ENCODE results near the gene TMEM50B.
"Not testable (repeated sequence)": the region's sequence is repeated elsewhere in the genome, so short reads cannot be mapped to it uniquely, and the experiment has no call there.

Gene TMEM50B

DNA sequence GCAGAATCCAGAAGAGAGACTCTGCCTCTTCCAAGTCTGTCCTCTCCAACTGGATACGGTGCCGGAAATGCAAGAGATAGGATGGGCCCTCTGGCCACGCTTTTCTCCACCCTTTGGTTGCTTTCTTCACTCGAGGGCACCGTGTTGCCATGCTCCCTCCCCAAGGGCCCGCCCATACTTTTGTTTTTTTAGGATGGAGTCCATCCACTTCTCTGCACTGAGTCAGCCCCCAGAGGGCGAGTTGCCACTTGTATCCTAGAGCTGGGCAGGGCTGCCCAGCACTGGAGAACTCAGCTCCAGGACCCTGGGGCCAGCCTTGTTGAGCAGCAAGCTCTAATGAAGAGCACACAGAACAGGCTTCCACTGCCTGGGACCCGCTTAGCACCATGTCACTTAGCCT lies 51.1 kb downstream of the TMEM50B start:
- DNase-seq (ENCODE audit: low read depth) = no peak

DNA sequence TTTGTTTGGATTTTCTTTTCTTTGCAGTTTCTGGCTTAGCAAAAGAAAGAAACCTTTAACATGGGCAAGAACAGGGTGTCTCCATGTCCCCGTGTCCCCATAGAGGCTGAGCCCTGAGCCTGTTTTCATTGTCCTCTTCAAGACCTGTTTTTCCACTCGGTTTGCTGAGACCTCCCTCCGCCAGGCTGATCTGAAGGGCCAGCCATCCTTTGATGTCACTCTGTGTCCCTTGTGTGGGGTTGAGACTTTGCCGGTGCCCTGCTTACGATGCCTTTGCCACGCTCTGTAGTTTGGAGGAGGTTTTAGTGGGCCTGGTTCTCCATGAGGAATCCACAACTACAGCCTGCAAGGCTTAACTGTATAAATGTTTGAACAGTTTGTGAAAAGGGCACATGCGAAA lies 52.7 kb downstream of the TMEM50B start:
- no peak for DNase-seq (ENCODE audit: low read depth)

DNA sequence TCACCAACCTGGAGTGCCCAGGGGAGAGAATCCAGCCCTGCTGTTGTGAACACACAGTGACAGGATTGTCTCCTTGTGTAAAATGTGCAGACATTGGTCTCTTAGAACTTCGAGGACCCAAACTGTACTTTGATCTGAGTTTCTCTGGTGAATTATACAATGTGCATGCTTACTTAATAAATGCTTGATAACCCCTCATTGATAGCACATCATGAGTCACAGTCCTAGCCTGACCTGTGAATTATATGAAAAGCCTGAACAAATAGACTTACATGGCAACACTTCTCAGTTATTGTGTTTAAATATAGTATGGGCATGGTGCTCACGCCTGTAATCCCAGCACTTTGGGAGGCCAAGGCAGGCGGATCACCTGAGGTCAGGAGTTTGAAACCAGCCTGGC lies 53.9 kb downstream of the TMEM50B start:
- DNase-seq (ENCODE audit: low read depth) = no peak

- no peak for DNase-seq (ENCODE audit: low read depth)
These were observed 55.6 kb downstream of the TMEM50B start for GRCh38 chr21:33424214-33424613.

- DNase-seq (ENCODE audit: low read depth) = no peak
These were observed 57.9 kb downstream of the TMEM50B start for GRCh38 chr21:33421713-33422393.

- no peak for DNase-seq (ENCODE audit: low read depth)
These were observed 60.1 kb downstream of the TMEM50B start for GRCh38 chr21:33419538-33420123.

- no peak for DNase-seq (ENCODE audit: low read depth)
These were observed 61.1 kb downstream of the TMEM50B start for GRCh38 chr21:33418691-33419090.

DNA sequence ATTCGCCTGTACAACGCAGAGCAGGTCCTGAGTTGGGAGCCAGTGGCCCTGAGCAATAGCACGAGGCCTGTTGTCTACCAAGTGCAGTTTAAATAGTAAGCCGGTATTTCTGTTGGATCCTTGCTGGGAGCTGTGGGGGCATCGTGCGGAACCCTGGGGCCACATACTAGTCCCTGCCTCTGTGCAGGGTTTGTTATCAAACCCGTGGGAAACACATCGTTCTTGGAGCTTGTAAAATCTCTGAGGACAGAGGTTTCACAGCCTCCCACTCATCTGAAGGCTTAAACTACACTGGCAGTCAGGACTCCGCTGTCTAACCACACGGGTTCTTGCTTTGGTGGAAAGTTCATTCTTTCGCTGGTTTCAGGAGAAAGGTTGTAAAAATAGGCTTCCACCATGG lies 64.8 kb downstream of the TMEM50B start:
- no peak for DNase-seq (ENCODE audit: low read depth)

DNA sequence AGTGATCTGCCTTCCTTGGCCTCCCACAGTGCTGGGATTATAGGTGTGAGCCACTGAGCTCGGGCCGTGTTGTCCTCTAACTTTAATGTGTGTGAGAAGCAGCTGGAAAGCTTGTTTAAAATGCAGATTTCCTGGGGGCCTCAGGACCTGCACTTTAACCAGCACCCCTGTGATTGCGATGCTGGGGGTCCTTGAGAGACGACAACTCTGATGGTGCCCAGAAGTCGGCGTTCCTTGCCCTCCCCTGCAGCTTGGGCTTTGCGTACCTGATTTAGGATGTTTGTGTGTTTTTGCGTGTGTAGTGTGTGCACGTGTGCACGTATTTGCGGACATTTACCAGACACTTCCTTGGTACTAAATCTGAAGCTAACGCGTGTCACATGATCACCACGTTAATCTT lies 65.7 kb downstream of the TMEM50B start:
- no peak for DNase-seq (ENCODE audit: low read depth)

DNA sequence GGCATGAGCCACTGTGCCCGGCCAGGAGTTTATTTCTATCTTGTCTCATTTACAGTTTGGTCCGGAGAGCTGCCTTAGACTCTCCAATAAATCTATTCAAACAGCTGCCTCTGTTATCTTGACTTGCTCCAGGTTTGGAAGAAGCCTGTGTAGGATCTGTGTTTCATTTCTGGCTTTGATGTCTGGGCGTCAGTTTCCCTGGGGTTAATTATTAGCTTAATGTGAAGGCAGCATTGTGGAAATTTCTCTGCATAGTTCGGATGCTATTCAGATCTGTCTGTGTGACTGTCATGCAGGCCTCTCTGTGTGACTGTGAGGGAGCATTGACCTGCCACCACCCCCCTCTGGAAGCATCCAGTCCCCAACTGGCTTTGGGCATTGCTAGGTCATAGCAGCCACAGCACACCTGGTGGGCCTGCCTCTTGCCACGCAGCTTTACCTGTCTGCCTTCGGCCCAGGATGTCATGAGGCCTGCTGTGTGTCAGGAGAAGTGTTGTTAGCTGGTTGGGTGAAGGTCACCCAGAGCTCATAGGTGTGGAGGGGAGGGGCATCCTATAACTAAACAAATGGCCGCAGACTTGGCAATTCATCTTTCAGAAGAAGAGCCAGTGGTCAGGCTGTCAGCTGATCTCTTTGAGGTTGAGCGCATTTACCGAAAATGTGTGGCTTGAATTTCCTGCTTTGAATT lies 66.8 kb downstream of the TMEM50B start:
- no peak for DNase-seq (ENCODE audit: low read depth)

GRCh38 chr21:33412439-33412831 lies 67.3 kb downstream of the TMEM50B start:
- not testable (repeated sequence) for DNase-seq (ENCODE audit: low read depth)

- no peak for DNase-seq (ENCODE audit: low read depth)
These were observed 67.8 kb downstream of the TMEM50B start for GRCh38 chr21:33411949-33412430.

- DNase-seq (ENCODE audit: low read depth) = no peak
These were observed 73.3 kb downstream of the TMEM50B start for GRCh38 chr21:33406493-33406892.

GRCh38 chr21:33403786-33404585 lies 75.8 kb downstream of the TMEM50B start:
- DNase-seq (ENCODE audit: low read depth) = no peak

- peak; percentile 41 for DNase-seq (ENCODE audit: low read depth)
These were observed 76.5 kb downstream of the TMEM50B start, which contains the start of gene IFNGR2 for GRCh38 chr21:33403128-33403785. IFNGR2 (plus strand) TSS chr21:33403413; CDS start chr21:33403544, 131 bp downstream.

GRCh38 chr21:33402001-33402979 lies 77.5 kb downstream of the TMEM50B start:
- DNase-seq (ENCODE audit: low read depth) = no peak

DNA sequence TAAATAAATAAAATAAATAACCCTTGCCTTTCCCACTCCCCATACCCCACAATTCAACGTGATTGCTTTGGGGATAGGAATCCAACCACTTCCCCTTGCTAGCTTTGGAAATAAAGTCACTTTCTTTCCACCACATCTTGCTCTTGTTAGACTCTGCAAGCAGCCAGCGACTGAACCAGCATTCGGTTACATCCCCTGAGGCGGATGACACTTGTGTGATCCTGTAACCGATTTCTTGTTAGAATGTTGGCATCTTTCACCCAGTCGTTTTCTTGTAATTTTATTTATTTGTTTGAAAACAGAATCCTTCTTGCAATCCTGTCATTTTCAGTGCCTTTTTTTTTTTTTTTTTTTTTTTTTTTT lies 78.2 kb downstream of the TMEM50B start:
- no peak for DNase-seq (ENCODE audit: low read depth)
